HepG2 (cell line): Measurements from ENCODE around the gene MBTPS1. TPM values are rescaled to one million over a fixed set of nuclear protein-coding genes. Genes with fewer than 3 reads are reported as not detected.

Experiments used
- ATAC-seq: fragments of 200-7000 bp; cut with Tn5 transposase; 3 replicates; pipeline ENCODE4 v1.9.1; 2020; ENCODE audit warnings: mild to moderate bottlenecking, moderate library complexity
- BruUV-seq: library from RNA; stranded (reverse); fragments of 400-500 nt; replicated peaks from 2 replicates; lab custom pipeline; 2021; lab: Mats Ljungman, UMichigan
- CTCF ChIA-PET: fragments of 300-600 bp; formaldehyde crosslinking; extraction: SDS; loops from one replicate; lab custom pipeline; 2021; ENCODE audit warnings: low total read pairs, inconsistent platforms, low intra/inter-chr PET ratio; lab: Yijun Ruan, JAX
- POLR2A ChIA-PET: fragments of 350-600 bp; sonication (Branson Sonifier 250); formaldehyde crosslinking; loops from one replicate; lab custom pipeline; 2020; ENCODE audit warnings: antibody characterized with exemption, inconsistent platforms; lab: Yijun Ruan, JAX
- DNase-seq: peaks from one replicate; pipeline ENCODE4 v3.0.0-alpha.2; 2015; ENCODE audit warnings: low spot score
- FAIRE-seq: peaks from 3 replicates; lab custom pipeline; 2011; peaks lifted over from hg19 to GRCh38; lab: Jason Lieb, UNC
- H2AFZ ChIP-seq: one replicate; pipeline ENCODE4 v1.6.1; 2011; ENCODE audit warnings: low read length, inconsistent platforms
- H3K27ac ChIP-seq: fragments of 300-600 bp; 3 replicates; pipeline ENCODE4 v1.8.0; 2011; ENCODE audit warnings: mixed run types, mild to moderate bottlenecking, mixed read lengths, low read length, inconsistent platforms; ENCODE audit not compliant: insufficient read depth; ENCODE audit errors: extremely low read length
- H3K27me3 ChIP-seq, 2 experiments: fragments of 200-600 bp in 1 of 2; 2 replicates in 1 of 2; 3 replicates in 1 of 2; pipeline versions ENCODE4 v1.6.0 to v1.8.0; 2011; ENCODE audit warnings: low read length in 2 of 2, mild to moderate bottlenecking in 2 of 2, moderate library complexity in 2 of 2, inconsistent platforms in 1 of 2; ENCODE audit not compliant: insufficient read depth in 2 of 2, control insufficient read depth in 1 of 2
- H3K36me3 ChIP-seq, 2 experiments: fragments of 200-600 bp in 1 of 2; replicated peaks in 1 of 2; 2 replicates in 1 of 2; 3 replicates in 1 of 2; pipeline versions ENCODE4 v1.5.1 to v1.8.0; 2011; ENCODE audit warnings: low read length in 2 of 2, inconsistent platforms in 1 of 2; ENCODE audit not compliant: insufficient read depth in 2 of 2, control insufficient read depth in 1 of 2
- H3K4me1 ChIP-seq: 2 replicates; pipeline ENCODE4 v1.5.1; 2012; ENCODE audit warnings: low read length, inconsistent platforms; ENCODE audit not compliant: insufficient read depth
- H3K4me2 ChIP-seq: 2 replicates; pipeline ENCODE4 v1.6.0; 2011; ENCODE audit warnings: low read depth, low read length, inconsistent platforms
- H3K4me3 ChIP-seq, 3 experiments: fragments of 200-600 bp in 1 of 3; sonication (generic), shearing (Covaris generic) in 1 of 3; replicated peaks in 1 of 3; 2 replicates each; pipeline ENCODE4 v1.5.1; 2011 to 2016; ENCODE audit warnings: low read length in 3 of 3, inconsistent platforms in 2 of 3, low read depth in 2 of 3, mild to moderate bottlenecking in 2 of 3, control low read depth in 1 of 3, mixed read lengths in 1 of 3; ENCODE audit not compliant: insufficient read depth in 1 of 3
- H3K79me2 ChIP-seq: one replicate; pipeline ENCODE4 v1.6.1; 2011; ENCODE audit warnings: low read length, inconsistent platforms; ENCODE audit not compliant: insufficient read depth
- H3K9ac ChIP-seq: 2 replicates; pipeline ENCODE4 v1.6.0; 2011; ENCODE audit warnings: mild to moderate bottlenecking, low read depth, low read length, inconsistent platforms; ENCODE audit not compliant: insufficient read depth
- H3K9me3 ChIP-seq: 2 replicates; pipeline ENCODE4 v1.5.1; 2012; ENCODE audit warnings: mild to moderate bottlenecking, low read length
- H4K20me1 ChIP-seq: 2 replicates; pipeline ENCODE4 v1.6.0; 2011; ENCODE audit warnings: inconsistent platforms, mild to moderate bottlenecking, low read length, moderate library complexity; ENCODE audit not compliant: insufficient read depth
- DNMT1 ChIP-seq: sonication (generic); formaldehyde crosslinking; IDR thresholded peaks from 2 replicates; pipeline ENCODE4 v1.5.1; 2020; ENCODE audit warnings: mild to moderate bottlenecking, missing genetic modification reagents
- MAX ChIP-seq: IDR thresholded peaks from 2 replicates; pipeline ENCODE4 v1.6.1; 2012; ENCODE audit warnings: inconsistent platforms
- ZNF142 ChIP-seq: sonication (generic); formaldehyde crosslinking; IDR thresholded peaks from 2 replicates; pipeline ENCODE4 v1.4.0; 2020; ENCODE audit warnings: missing genetic modification reagents
- WGBS: methylation state at CpG from one replicate; pipeline ENCODE4 v1.1.6; 2017; ENCODE audit warnings: low lambda C conversion rate; 5-methylcytosine and 5-hydroxymethylcytosine counted together
- in situ Hi-C: cut with HindIII; loops from 2 replicates; pipeline ENCODE4 v1.10.0; 2017; ENCODE audit warnings: low pct_unique_long_range_greater_than_20kb; ENCODE audit not compliant: extremely low pct_ligation_motif_present
- intact Hi-C: fragments of 100-400 bp; cut with micrococcal nuclease; formaldehyde crosslinking; loops from one replicate; pipeline ENCODE4 v1.10.0; 2022; ENCODE audit not compliant: unreplicated experiment
- polyA plus RNA-seq, 8 experiments: library from polyadenylated mRNA; depleted of rRNA in 3 of 8; stranded (reverse) in 7 of 8; unstranded in 1 of 8; fragments of >200 nt; fragmentation: Illumina TruSeq in 4 of 8; extraction: Trizol in 4 of 8; gene quantifications; 2 replicates each; pipeline versions ENCODE4 v1.2.1 to v1.2.3, GENCODE V29; 2011 to 2016; ENCODE audit warnings: low read depth in 4 of 8, missing spikeins in 1 of 8, mixed read lengths in 1 of 8; ENCODE audit not compliant: insufficient read depth in 1 of 8
- total RNA-seq, 5 experiments: library from RNA; depleted of rRNA; stranded (reverse); fragments of >200 nt; fragmentation: Illumina TruSeq; extraction: Trizol; gene quantifications; 2 replicates each; pipeline ENCODE4 v1.2.3, GENCODE V29; 2016; ENCODE audit warnings: low read depth in 1 of 5
- TF ChIP-seq, protein P1 (sequence below): sonication (generic); formaldehyde crosslinking; IDR thresholded peaks from 2 replicates; pipeline ENCODE4 v1.4.0; 2020; ENCODE audit warnings: missing genetic modification reagents

The MBTPS1 gene
- total and polyA plus RNA-seq, 2 of the 13 experiments (the other 11 are each of a cell fraction or from before 2014, with no cell fraction given): 56.7 to 91.3 TPM

GRCh38 chr16:84079664-84080063, 37.1 kb downstream of the MBTPS1 start:
- H3K36me3 ChIP-seq: peaks cover 44 to 93% of the 10 kb centered on the region in 2 experiments
- H3K9ac ChIP-seq: no peak overlapping the region
- in situ Hi-C loops: no loop called here
- intact Hi-C loops: no loop called here
- no TSS peak for BruUV-seq
- WGBS: 96% methylated on average over 6 of the region's 6 CpGs
- no peak for ATAC-seq
- peaks cover 2% of the 10 kb centered on the region for H3K79me2 ChIP-seq
- H4K20me1 ChIP-seq: peaks cover 2% of the 10 kb centered on the region; the same call in 1 of the 2 replicates
- H3K4me3 ChIP-seq: no peak overlapping the region
- no peaks in the 10 kb centered on the region for H3K4me1 ChIP-seq
- TF ChIP-seq, protein P1, sequence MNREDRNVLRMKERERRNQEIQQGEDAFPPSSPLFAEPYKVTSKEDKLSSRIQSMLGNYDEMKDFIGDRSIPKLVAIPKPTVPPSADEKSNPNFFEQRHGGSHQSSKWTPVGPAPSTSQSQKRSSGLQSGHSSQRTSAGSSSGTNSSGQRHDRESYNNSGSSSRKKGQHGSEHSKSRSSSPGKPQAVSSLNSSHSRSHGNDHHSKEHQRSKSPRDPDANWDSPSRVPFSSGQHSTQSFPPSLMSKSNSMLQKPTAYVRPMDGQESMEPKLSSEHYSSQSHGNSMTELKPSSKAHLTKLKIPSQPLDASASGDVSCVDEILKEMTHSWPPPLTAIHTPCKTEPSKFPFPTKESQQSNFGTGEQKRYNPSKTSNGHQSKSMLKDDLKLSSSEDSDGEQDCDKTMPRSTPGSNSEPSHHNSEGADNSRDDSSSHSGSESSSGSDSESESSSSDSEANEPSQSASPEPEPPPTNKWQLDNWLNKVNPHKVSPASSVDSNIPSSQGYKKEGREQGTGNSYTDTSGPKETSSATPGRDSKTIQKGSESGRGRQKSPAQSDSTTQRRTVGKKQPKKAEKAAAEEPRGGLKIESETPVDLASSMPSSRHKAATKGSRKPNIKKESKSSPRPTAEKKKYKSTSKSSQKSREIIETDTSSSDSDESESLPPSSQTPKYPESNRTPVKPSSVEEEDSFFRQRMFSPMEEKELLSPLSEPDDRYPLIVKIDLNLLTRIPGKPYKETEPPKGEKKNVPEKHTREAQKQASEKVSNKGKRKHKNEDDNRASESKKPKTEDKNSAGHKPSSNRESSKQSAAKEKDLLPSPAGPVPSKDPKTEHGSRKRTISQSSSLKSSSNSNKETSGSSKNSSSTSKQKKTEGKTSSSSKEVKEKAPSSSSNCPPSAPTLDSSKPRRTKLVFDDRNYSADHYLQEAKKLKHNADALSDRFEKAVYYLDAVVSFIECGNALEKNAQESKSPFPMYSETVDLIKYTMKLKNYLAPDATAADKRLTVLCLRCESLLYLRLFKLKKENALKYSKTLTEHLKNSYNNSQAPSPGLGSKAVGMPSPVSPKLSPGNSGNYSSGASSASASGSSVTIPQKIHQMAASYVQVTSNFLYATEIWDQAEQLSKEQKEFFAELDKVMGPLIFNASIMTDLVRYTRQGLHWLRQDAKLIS (CRISPR knock-in tag): no peak
- TF ChIP-seq ZNF142 (CRISPR knock-in tag): no peak
- no peak for TF ChIP-seq MAX
- TF ChIP-seq DNMT1: no peak
- no peak overlapping the region for H3K4me2 ChIP-seq
- ChIA-PET CTCF (no interaction called here), POLR2A (interaction anchor here (0.9 kb wide), 1 partner anchor 37 kb away, joined by 3 read pairs; the partner anchor contains the start of gene MBTPS1)
- FAIRE-seq: no peak
- H3K9me3 ChIP-seq: no peaks in the 10 kb centered on the region
- DNase-seq: no peak
- H3K27me3 ChIP-seq: no peaks in the 10 kb centered on the region
- H3K27ac ChIP-seq: no peak overlapping the region
- no peak overlapping the region for H2AFZ ChIP-seq
